ENCODE data around the gene TRPM2.
"Not testable (repeated sequence)": the region's sequence is repeated elsewhere in the genome, so short reads cannot be mapped to it uniquely, and the experiment has no call there.

Gene TRPM2

DNA sequence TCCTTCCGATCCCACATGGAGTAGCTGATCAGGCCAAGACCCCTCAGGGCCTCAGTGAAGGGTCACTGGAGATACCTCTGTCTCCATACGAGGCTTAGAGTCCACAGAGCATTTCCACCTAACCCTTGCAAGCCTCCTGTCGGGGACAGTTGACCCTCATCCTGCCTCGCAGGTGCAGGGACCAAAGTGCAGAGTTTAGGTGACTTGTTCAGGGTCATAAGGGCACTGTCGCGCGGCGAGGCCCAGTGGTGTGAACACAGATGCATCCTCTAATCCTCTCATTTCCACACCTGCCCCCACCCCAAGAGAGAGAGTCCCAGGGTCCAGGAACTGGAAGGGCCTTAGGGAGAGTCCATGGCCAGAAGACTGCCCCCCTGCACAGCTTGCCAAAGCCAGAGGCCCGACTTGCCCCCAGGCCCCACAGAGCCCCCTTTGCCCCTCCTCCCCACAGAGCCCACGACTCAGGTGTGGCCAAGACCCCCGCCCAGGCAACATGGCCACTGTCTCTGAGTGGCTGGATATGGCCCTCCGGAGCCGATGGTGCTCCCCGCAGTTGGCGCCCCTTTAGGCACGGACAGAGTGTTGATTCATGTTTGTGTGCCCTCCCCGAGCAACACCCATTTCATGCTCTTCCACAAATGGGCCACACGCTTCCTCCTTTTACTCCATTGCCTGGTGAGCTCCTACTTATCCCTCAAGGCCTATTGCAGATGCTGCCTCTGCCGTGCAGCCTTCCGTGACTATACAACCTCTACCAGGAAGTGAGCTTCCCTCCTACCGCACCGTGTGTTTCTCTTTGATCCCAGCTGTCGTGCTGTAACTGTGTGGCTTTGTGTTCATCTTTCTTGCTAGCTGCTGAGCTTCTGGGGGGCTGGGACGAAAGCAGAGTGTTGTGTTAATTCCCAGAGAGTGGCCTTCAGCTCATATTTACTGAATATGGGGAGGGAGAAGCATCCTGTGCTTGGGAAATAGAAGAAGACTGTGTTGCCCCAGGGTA is 1.7 kb downstream of the TRPM2 start:
- no peak for DNase-seq (ENCODE audit: low spot score)

DNA sequence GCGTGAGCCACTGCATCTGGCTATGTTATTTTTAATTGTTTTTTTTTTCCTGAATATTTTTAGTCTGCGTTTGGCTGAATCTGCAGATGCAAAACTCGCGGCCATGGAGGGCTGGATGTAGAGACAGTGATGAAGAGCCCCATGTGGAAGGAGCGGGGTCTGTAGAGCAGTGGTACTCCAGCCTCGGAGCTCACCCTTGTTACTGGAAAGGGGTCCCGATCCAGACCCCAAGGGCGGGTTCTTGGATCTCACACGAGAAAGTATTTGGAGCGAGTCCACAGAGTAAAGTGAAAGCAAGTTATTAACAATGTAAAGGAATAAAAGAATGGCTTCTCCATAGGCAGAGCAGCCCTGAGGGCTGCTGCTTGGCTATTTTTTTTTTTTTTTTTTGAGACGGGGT is 2.7 kb downstream of the TRPM2 start:
- no peak for DNase-seq (ENCODE audit: low spot score)

DNA sequence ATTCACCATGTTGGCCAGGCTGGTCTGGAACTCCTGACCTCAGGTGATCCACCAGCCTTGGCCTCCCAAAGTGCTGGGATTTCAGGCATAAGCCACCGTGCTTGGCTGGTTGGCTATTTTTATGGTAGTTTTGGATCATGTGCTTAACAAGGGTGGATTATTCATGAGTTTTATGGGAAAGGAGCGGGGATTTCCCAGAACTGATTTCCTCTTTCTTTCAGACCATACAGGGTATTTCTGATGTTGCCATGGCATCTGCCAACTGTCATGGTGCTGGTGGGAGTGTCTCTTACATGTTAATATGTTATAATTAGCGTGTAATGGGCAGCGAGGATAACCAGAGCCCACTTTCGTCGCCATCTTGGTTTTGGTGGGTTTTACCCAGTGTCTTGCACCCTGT is 3.2 kb downstream of the TRPM2 start:
- no peak for DNase-seq (ENCODE audit: low spot score)

DNA sequence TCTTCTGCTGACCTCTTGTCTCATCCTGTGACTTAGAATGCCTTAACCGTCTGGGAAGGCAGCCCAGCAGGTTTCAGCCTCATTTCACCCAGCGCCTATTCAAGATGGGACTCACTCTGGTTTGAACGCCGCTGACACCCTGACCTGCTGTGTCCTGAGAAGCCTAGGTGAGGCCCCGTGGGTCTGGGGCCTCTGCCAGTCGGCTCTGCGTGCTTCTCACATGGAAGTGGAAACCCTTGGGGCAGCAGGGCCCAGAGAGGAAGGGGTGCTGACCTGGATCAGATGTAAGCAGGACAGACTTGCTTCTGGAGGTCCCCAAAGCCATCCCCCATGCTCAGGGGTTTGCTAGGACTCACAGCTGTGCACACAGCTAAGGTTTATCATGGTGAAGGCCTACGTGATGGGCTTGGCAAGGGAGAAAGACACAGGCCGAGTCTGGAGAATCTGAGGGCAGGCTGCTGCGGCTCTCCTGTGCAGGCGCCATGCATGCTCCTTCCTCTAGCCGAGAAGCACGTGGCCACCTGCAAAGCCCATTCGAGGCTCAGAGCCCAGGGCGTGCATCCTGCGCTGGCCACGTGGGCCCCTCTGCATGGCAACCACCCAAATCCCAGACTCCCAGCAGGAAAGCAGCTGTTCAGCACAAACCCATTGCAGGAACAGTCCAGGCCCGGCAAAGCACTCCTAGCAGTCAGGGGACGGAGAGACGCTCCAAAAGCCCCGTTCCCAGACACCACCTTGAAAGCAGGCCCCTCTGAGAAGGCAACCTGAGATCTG is 3.8 kb downstream of the TRPM2 start:
- no peak for DNase-seq (ENCODE audit: low spot score)

DNA sequence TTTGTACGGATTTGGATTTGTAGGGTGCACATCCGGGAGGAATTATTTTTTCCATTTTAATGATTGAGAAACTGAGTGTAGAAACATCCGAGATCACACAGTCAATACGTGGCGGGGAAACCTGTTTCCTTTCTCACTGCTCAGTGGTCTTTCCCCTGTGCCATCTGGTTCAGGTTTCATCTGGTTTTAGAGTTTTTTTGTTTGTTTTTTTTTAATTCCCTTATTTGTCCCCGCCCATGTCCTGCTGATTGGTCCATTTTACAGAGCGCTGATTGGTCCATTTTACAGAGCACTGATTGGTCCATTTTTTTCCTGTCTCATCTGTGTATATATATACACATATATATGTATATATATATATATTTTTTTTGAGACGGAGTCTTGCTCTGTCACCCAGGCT is 6.0 kb downstream of the TRPM2 start:
- no peak for DNase-seq (ENCODE audit: low spot score)

DNA sequence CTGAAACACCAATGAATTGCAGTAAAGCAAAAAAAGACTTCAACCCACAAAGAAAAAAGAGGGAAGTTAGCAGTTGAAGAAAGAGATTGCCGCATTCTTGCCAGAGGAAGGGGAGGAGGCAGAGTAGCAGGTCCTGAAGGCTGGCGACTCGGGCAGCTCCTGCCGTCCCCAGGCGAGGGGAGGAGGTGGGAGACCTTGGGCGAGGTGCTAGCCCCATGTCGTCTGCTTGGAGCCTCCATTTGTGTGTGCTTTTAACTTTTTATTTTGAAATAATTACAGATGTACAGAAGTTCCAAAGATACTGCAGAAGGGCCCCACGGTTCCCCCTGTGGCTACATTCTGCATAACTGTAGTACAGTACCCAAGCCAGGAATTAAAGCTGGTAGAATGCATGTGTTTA is 6.7 kb downstream of the TRPM2 start:
- no peak for DNase-seq (ENCODE audit: low spot score)

DNA sequence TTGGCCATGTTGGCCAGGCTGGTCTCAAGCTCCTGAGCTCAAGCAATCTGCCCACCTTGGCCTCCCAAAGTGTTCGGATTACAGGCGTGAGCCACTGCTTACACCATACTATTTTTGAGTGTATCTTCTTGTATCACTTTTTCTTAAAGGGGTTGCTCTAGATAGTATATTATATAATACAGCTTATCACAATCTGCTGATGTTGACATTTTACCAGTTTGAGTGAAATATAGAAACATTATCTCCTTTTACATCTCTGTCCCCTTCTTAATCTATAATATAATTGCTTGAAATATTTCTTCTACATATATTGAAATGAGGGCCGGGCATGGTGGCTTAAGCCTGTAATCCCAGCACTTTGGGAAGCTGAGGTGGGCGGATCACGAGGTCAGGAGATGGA is 8.5 kb downstream of the TRPM2 start:
- DNase-seq (ENCODE audit: low spot score), result not testable (repeated sequence)

DNA sequence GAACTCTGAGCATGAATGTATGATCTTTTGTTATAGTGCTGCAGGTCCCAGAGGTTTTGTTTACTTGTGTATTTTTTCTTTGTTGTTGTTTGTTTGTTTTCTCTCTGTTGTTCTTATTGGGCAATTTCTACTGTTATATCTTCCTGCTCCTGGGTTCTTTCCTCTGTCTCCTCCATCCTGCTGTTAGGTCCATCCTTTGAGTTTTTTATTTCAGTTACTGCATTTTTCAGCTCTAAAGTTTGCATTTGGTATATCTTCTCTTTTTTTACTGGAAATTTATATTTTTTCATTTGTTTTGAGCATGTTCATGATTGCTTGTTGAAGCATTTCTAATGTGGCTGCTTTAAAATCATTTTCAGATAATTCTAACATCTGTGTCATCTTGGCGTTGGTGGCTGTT is 9.9 kb downstream of the TRPM2 start:
- no peak for DNase-seq (ENCODE audit: low spot score)

DNA sequence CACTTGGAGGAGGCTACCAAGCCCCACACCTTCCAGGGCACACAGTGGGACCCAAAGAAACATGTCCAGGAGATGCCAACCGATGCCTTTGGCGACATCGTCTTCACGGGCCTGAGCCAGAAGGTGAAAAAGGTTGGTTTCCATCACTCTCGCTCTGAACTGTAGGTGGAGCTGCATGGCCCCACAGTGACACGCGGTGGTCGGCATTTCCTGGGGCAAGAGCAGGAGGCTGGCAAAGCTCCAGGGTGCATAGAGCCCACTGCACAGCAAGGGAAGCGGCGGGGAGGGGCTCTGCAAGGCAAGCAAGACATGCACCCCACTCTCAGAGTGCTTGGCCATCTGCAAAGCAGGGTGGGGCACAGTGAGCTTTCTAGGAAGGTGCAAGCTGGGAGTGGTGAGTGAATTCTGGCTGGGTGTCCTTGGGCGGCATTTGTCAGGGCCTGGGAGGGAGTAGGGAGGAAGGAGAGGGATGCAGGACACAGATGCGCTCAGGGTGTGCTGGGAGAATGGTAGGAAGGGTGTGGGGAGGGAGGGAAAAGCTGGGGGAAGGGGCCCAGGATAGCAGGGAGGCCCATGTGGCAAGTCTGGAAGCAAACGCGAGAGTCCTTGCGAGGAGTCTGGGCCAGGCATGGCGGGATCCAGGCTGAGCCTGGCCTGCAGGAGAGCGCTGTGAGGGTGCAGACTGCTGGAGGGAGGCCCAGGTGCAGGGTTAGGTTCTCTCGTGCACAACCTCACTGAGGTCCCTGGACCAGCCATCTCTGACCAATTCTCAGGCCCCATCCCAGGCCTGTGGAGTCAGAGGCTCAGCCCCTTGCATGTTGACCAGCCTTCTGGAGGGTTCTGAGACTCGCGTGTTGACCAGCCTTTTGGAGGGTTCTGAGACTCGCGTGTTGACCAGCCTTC is 11.0 kb downstream of the TRPM2 start:
- no peak for DNase-seq (ENCODE audit: low spot score)

DNA sequence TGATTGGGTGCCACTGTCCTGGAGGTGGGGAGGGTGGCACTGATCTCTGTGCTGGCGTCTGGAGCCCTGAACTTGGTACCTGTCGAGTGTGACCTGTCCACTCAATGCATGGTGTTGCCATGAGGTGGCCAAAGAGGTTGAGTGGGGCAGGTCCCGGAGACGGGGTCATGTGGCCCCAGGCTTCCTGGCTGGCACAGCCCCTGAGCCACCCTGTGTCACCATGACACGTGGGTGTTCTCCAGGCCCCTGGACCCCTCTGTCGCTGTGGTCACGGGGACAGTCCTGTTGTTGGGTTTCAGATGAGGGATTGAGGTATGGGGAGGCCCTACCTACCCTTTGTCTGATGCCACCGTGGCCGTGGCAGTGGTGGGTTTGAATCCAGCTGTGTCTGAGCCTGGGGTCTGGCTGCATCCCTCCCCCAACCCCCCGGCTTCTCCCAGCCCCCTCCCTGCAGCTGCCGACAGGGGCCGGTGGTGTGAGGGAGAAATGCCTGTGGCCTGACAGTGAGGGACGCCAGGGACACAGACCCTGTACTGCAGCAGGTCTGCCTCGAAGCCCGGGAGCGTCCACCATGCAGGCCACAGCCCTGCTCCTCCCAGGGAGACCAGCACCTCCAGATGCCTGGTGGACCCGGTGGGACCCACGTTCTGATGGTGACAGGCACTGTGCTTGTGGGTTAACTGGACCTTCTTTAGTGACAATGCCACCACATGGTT is 12.0 kb downstream of the TRPM2 start:
- no peak for DNase-seq (ENCODE audit: low spot score)

DNA sequence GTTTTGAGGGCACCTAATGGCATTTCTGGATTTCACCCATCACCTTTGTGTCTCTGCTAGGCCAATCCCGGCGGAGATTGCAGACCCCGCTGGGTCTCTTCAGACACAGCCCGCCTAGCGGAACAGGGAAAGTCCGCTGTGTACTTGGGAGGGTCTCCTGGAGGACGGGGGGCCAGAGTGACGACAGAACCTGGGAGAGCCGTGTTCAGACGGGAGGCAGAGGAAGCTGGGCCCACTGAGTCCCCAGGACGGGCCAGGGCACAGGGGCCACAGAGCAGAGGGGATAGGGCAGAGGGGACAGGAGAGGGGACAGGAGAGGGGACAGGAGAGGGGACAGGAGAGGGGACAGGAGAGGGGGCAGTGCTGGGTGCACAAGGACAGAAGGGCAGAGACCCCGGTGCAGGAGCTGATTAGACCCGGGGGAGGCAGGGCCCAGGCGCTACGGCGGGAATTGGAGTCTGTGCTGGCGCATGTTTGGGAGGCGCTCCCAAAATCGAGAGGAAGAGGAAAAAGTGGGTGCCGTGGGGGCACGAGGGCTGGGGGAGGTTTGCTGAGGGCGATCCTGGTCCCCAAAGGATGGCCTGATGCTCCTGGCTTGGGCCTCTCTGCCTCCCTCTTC is 12.7 kb downstream of the TRPM2 start:
- no peak for DNase-seq (ENCODE audit: low spot score)

DNA sequence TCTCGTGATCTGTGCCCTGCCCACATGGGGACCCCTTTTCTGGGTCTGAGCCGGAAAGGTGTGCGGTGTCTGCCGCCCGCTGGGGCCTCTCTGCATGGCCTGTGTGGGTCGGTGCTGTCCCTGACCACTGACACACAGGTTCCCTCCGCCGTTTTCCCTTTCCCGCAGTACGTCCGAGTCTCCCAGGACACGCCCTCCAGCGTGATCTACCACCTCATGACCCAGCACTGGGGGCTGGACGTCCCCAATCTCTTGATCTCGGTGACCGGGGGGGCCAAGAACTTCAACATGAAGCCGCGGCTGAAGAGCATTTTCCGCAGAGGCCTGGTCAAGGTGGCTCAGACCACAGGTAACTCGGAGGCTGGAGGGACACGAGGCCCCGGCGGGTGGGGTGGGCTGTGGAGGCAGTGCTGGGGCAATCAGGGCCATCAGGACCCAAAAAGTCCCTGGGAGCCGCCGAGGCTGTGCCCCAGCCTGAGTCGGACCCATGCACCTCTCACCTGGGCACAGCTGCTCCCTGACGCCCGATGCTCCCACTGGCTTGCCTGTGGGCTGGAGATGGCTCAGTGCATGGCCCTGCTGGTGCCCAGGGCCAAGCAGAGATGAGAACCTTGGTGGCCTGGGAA is 13.3 kb downstream of the TRPM2 start:
- DNase-seq (ENCODE audit: low spot score), result no peak

DNA sequence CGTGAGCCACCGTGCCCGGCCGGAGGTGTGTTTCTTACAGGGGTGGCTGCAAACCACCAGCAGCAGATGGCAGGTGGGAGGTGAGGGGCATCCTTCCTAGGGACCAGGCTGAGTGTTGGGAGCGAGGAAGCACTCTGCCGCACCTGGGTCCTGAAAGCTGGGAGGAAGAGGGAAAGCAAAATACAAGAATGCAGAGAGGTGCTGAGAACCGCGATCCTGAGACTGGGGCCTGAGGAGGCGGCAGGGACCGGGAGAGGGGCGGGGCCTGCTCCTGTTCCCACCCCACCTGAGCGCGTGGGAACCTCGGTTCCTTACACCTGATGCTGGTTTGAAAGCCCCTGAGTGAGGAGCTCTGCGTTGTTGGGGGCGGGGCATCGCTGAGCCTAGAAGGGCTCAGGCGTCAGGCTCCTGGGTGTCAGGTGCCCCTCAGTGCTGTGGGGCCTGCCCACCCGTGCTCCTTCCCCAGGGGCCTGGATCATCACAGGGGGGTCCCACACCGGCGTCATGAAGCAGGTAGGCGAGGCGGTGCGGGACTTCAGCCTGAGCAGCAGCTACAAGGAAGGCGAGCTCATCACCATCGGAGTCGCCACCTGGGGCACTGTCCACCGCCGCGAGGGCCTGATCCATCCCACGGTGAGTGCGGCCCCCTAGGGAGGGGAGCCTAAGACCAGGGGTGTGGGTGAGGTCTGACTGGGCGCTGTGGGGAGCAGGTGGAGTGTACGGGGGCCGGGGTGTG is 15.5 kb downstream of the TRPM2 start:
- no peak for DNase-seq (ENCODE audit: low spot score)

DNA sequence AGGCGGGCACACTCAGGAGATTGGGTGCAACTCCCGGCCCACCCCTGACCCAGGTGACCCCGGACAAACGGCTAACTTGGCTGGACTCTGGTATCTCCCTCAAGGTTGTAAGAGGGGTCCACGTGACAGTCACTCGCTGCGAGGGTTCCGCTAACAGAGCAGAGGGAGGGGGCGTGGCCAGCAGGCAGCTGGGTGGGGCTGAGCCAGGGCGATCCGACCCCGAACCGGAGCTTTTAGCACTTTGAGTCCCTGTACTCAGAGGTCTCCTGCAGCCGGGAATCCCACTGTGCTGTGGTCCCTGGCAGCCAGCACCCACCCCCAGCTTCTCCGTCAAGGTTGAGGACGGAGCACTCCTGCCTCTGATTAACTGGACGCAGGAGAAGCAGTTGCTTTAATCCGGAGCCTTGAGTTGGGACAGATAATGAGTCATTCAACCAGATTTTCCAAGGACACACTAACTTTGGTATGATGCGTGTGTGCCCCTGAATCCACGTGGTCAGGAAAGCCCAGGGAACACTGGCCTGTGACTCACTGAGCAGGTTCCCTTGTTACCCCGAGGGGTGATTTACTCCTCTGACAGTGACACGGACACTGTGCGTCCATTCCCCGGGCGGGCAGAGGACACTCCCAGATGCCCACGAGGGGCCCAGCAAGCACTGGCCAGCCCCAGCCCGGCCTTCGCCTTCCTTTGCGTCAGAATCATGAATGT is 16.8 kb downstream of the TRPM2 start:
- no peak for DNase-seq (ENCODE audit: low spot score)

DNA sequence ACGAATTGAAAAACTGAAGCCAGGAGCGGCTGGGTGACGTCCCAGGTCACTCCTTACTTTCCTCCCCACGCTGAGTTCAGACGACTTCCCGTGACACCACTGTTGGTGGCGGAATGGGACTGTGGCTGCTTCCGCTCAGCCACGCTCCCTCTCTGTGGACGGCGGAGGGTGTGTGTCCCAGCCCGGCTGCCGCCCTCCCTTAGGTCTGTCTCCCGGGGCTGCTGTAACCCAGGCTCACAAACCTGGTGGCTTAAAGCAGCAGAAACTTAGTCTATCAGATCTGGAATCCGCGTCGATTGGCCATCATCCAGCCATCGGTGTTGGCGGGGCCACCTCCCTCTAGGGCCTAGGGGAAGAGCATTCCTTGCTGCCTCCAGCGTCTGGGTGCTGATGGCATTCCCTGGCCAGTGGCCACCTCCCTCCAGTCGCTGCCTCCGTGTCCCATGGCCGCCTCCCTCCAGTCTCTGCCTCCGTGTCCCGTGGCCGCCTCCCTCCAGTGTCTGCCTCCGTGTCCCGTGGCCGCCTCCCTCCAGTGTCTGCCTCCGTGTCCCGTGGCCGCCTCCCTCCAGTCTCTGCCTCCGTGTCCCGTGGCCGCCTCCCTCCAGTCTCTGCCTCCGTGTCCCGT is 17.5 kb downstream of the TRPM2 start:
- no peak for DNase-seq (ENCODE audit: low spot score)

DNA sequence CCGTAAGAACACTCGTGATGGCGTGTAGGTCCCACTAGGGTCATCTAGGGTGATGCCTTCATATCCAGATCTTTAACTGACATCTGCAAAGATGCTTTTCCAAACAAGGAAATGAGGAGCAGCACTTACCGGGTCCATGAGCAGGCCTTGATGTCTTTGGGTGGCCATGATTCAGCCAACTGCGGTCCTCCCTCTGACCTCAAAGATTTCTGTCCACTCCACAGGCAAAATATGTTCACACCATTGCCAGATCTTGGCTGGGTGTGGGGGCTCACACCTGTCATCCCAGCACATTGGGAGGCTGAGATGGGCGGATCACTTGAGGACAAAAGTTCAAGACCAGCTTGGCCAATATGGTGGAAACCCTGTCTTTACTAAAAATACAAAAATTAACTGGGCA is 18.2 kb downstream of the TRPM2 start:
- no peak for DNase-seq (ENCODE audit: low spot score)

DNA sequence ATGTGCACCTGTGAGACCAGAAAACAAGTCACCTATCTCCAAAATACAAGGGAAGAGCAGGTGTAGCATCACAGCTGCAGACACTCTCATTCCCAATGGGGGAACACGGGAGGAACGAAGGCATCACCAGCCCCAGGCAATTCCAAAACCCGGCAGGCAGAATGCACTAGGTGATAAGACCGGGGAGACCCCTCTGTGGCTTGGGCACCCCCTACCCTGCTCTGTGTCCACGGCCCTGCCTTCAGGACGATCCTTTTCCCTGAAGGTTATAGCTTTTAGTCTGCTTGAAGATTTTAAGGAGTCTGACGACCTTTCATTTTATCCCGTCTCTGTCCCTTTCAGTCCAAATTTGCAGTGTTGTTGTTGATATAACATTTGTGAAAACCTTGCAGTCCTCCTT is 19.2 kb downstream of the TRPM2 start:
- DNase-seq (ENCODE audit: low spot score), result no peak

DNA sequence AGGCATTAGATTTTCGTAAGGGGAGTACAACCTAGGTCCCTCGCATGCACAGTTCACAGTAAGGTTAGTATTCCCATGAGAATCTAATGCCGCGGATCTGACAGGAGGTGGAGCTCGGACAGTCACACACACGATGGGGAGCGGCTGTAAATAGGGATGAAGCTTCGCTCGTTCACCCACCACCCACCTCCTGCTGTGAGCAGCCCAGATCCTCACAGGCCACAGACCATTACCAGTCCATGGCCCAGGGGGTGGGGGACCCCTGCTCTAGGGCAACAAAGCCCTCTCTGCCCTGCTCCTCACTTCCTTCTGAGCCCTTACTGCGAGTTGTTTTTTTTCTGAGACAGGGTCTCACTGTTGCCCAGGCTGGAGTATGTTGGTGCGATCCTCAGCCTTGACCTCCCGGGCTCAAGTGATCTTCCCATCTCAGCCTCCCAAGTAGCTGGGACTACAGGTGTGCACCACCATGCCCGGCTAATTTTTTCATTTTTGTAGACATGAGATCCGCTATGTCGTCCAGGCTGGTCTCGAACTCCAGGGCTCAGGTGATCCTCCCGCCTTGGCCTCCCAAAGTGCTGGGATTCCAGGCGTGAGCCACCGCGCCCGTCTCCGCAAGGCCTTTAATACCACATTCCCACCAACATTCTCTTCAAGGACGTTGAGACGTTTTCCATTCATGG is 21.3 kb downstream of the TRPM2 start:
- DNase-seq (ENCODE audit: low spot score), result no peak
